Measurements from ENCODE around the gene GIMAP2. TPM values are rescaled to one million over a fixed set of nuclear protein-coding genes. Genes with fewer than 3 reads are reported as not detected.

Gene GIMAP2
- polyA plus RNA-seq, 1 donor (not counting 4 experiments of a cell fraction or from before 2014, with no cell fraction given): 3.2 TPM

GRCh38 chr7:150715293-150715692 lies 29.8 kb downstream of the GIMAP2 start:
- Histone ChIP-seq H3K9ac (ENCODE audit: control insufficient read depth, extremely low read depth, insufficient read depth, low read length) (no peak overlapping the region), H3K27ac (ENCODE audit: control insufficient read depth, insufficient read depth, low read length) (no peak overlapping the region), H3K27me3 (ENCODE audit: control insufficient read depth, extremely low read depth, insufficient read depth, low read length) (no peaks in the 10 kb centered on the region), H3K36me3 (ENCODE audit: control insufficient read depth in 2 of 2, extremely low read depth in 1 of 2, insufficient read depth in 2 of 2, low read length in 2 of 2) (no peaks in the 10 kb centered on the region), H3K4me3 (ENCODE audit: control insufficient read depth in 2 of 3, extremely low read depth in 1 of 3, insufficient read depth in 2 of 3, low read depth in 1 of 3, low read length in 3 of 3) (no peak overlapping the region), H3K79me2 (ENCODE audit: control insufficient read depth, insufficient read depth, low read length) (no peaks in the 10 kb centered on the region), H4K20me1 (ENCODE audit: control insufficient read depth, extremely low read depth, insufficient read depth, low read length) (no peaks in the 10 kb centered on the region), H2AFZ (ENCODE audit: control insufficient read depth, low read length) (no peak overlapping the region), H3K4me1 (ENCODE audit: control insufficient read depth, extremely low read depth, insufficient read depth, low read length) (no peaks in the 10 kb centered on the region), H3K9me1 (ENCODE audit: control insufficient read depth, extremely low read depth, insufficient read depth, low read length) (no peaks in the 10 kb centered on the region), H3K9me3 (ENCODE audit: control insufficient read depth, low read depth, low read length) (no peaks in the 10 kb centered on the region), H3K4me2 (ENCODE audit: control insufficient read depth, extremely low read depth, insufficient read depth, low read depth, low read length) (no peak overlapping the region)
- FAIRE-seq (no peak), DNase-seq (ENCODE audit: low read depth, low spot score) (no peak)
- dilution Hi-C loops (cut with MboI; ENCODE audit: extremely low pct_ligation_motif_present, low sequenced_read_pairs): no loop called here
- TF ChIP-seq EZH2 (IDR thresholded peaks at IDR 0.05; ENCODE audit: low read length): no peak
- no peak for TF ChIP-seq CTCF (optimal IDR thresholded peaks at IDR 0.05 in 1 of 3, IDR thresholded peaks at IDR 0.05 in 1 of 3, conservative IDR thresholded peaks at IDR 0.05 in 1 of 3; ENCODE audit: extremely low read depth in 1 of 3, insufficient read depth in 2 of 3, low read length in 3 of 3)

GRCh38 chr7:150715738-150716137 lies 30.2 kb downstream of the GIMAP2 start:
- no peak for DNase-seq (ENCODE audit: low read depth, low spot score)
- no peaks in the 10 kb centered on the region for H4K20me1 ChIP-seq (ENCODE audit: control insufficient read depth, extremely low read depth, insufficient read depth, low read length)
- H3K79me2 ChIP-seq (ENCODE audit: control insufficient read depth, insufficient read depth, low read length): no peaks in the 10 kb centered on the region
- H3K9me3 ChIP-seq (ENCODE audit: control insufficient read depth, low read depth, low read length): no peaks in the 10 kb centered on the region
- no peak overlapping the region for H3K9ac ChIP-seq (ENCODE audit: control insufficient read depth, extremely low read depth, insufficient read depth, low read length)
- no peak for TF ChIP-seq CTCF (optimal IDR thresholded peaks at IDR 0.05 in 1 of 3, IDR thresholded peaks at IDR 0.05 in 1 of 3, conservative IDR thresholded peaks at IDR 0.05 in 1 of 3; ENCODE audit: extremely low read depth in 1 of 3, insufficient read depth in 2 of 3, low read length in 3 of 3)
- TF ChIP-seq EZH2 (IDR thresholded peaks at IDR 0.05; ENCODE audit: low read length): no peak
- H3K27me3 ChIP-seq (ENCODE audit: control insufficient read depth, extremely low read depth, insufficient read depth, low read length): no peaks in the 10 kb centered on the region
- H3K4me2 ChIP-seq (ENCODE audit: control insufficient read depth, extremely low read depth, insufficient read depth, low read depth, low read length): no peak overlapping the region
- H2AFZ ChIP-seq (ENCODE audit: control insufficient read depth, low read length): no peak overlapping the region
- no peaks in the 10 kb centered on the region for H3K9me1 ChIP-seq (ENCODE audit: control insufficient read depth, extremely low read depth, insufficient read depth, low read length)
- dilution Hi-C loops (cut with MboI; ENCODE audit: extremely low pct_ligation_motif_present, low sequenced_read_pairs): no loop called here
- H3K27ac ChIP-seq (ENCODE audit: control insufficient read depth, insufficient read depth, low read length): no peak overlapping the region
- H3K4me3 ChIP-seq (ENCODE audit: control insufficient read depth in 2 of 3, extremely low read depth in 1 of 3, insufficient read depth in 2 of 3, low read depth in 1 of 3, low read length in 3 of 3): no peak overlapping the region
- no peak for FAIRE-seq
- no peaks in the 10 kb centered on the region for H3K36me3 ChIP-seq (ENCODE audit: control insufficient read depth in 2 of 2, extremely low read depth in 1 of 2, insufficient read depth in 2 of 2, low read length in 2 of 2)
- no peaks in the 10 kb centered on the region for H3K4me1 ChIP-seq (ENCODE audit: control insufficient read depth, extremely low read depth, insufficient read depth, low read length)

Data from keratinocyte (primary cell).